HG02852 (cell line): ENCODE results near the gene SYF2.

ENCODE experiments used
- ATAC-seq: cut with Tn5 transposase; IDR thresholded peaks from one replicate; pipeline ENCODE4 v1.9.1; 2021; ENCODE audit warnings: mild to moderate bottlenecking, moderate library complexity; ENCODE audit not compliant: unreplicated experiment

Gene SYF2

DNA sequence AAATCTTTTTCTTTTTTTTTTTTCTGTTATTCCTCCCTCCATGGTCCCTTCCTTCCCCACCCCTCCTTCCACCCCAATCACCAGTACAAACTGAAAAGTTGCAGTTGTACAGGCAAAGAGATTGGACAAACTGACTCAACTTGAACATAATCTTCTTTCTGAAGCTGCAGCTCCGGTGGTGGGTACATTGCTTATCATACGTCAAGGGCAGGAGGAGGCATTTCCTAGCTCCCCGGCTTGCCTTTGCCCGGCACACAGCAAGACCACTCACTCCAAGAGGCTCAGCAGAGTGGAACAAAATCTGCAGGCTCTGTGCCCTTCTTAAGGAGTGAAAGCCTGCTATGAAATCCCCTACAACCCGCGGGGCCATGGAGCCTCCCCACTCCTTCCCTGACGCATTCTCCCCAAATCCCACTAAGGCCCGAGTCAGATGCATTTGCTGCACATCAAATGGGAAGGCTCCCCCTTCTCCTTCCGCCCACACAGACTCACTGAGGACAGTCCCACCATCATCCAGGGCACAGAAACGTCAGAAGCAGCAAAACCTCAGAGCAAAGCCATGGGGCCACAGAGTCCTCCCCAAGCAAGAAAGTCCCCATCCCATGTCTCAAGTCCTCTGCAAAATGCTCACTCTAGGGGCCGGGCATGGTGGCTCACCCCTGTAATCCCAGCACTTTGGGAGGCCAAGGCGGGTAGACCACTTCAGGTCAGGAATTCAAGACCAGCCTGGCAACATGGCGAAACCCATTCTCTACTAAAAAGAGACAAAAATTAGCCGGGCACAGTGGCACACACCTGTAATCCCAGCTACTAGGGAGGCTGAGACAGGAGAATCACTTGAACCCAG lies 45.9 kb downstream of the SYF2 start:
- no peak for ATAC-seq

DNA sequence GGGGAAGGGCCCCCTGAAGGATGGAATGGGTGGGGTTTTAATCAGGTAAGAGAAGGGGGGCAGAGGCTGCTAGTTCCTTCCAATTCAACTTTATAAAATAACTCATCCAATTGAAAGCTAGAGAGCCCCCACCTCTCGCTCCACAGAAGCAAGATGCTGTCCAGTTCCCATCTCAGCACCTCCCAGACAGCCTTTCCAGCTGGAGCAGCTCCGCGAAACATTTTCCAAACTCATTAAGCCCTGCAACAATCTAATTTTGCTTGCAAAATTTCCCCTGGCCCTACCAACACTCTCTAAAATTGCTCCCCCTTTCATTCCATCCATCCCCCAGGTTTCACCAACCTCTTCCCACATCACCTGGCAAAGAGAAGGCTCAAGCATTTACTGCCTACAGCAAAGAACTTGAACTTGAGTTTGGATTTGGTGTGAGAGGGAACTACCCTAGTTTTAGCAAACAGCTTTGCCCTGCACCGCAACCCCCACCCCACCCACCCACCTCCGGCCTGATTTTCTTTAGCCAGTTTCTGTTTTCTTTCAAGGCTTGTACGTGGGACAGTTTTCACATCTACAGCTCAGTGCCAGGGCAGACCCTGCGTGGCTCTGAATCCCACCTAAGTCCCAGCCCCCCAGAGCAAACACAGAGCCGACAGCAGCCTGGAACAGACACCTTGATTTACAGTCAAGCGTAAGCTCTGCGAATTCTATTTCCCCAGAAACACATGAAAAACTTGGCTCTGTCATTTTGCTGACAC lies 46.7 kb downstream of the SYF2 start:
- no peak for ATAC-seq

DNA sequence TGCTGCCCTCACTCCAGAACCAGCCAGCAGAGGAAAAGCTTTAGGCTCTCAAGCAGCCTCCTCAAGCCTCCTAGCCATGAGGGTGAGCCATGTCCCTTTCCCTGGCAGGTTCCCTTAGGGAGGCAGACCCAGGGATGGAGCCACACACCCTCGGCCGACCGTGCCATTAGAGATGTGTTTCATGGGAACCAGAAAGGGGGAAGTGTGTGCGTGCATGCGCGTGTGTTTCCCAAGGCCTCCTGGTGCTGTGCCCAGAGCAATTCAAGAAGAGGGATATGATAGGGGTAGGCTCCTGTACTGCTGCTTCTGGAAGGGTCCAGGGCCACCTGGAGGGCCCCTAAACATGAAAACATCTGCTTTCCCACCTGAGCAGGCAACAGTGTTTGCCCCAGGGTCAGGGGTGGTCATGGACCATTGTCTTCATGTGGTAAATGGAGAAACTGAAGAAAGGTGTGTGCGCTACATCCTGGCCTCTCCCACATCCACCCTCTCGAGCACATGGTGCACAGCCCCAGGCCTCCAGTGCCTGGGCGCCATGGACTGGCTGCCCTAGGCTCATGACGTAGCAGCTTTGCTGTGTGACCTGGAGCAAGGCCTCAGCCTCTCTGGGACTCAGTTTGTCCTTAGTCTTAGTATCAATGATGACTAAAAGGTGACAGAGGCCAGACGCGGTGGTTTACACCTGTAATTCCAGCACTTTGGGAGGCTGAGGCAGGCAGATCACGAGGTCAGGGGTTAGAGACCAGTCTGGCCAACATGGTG lies 48.1 kb downstream of the SYF2 start:
- ATAC-seq, result no peak

DNA sequence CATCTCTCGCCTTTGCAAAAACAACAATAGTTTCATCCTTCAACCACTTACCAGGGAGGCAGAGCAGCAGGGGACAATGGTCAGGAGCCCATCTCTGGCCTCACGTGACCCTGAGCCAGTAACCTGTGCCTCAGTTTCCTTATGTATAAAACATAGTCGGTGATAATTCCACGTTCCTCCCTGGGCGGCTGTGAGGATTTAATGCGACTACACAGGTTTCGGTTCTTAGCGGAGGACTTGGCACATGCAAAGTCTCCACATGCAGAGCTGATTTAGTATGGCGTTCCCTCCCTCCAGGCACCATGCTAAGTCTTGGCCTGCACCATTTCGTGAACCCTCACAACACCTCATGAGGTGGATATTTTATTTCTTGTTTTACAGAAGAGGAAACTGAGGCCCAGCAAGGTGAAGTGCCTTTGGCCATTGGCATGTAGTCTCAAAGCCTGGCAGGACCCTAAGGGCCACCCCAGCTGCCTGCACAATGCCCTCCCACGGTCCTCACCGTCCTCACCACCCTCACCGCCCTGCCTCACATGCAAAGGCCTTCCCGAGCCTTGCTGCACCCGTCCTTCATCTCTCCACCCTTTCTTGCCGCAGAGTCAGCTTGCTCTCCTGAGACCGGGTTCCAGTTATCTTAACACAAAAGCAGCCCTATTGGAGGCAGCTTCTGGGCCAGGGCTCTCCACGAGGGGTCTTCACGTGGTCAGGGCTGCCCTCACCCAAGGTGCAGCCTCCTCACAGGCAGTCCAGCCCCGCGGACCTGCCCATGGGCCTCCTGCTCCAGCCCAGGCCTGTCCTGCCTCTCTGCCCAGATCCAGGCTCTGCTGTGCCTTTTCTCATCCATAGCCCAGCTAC lies 48.9 kb downstream of the SYF2 start:
- no peak for ATAC-seq

DNA sequence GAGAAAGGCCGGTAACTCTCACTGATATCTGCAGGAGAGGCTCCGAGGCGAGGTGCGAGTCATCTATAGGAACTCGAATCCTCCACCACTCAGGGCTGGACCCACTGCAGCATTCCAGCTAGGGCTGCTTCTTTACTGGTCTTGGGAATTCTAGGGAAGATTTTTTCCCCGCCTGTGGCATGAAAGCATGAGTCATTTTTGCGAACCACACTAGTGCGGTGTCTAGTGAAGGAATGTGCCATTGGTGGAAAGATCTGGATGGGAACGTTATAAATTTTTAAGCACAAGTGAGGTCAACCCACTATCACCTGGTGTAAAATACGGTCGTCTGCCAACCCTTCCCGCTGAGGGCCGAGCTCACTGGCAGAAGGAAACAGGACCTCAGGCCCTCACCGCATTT lies 49.7 kb downstream of the SYF2 start:
- ATAC-seq, result no peak

DNA sequence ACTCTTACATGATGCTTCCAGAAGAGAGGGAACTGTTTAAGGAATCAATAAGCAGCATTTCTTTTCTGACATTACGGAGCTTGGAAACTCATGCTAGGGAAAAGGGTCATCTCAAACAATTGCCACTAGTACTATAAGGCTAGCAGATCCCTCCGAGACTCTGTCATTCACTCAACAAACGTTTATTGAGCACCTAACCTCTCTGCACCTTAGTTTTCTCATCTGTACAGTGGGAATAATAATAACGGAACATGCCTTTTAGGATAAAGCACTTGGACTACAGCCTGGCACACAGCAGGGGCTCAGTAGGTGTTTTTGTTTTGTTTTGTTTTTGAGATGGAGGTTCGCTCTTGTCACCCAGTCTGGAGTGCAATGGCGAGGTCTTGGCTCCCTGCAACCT lies 51.3 kb downstream of the SYF2 start:
- ATAC-seq, result no peak

DNA sequence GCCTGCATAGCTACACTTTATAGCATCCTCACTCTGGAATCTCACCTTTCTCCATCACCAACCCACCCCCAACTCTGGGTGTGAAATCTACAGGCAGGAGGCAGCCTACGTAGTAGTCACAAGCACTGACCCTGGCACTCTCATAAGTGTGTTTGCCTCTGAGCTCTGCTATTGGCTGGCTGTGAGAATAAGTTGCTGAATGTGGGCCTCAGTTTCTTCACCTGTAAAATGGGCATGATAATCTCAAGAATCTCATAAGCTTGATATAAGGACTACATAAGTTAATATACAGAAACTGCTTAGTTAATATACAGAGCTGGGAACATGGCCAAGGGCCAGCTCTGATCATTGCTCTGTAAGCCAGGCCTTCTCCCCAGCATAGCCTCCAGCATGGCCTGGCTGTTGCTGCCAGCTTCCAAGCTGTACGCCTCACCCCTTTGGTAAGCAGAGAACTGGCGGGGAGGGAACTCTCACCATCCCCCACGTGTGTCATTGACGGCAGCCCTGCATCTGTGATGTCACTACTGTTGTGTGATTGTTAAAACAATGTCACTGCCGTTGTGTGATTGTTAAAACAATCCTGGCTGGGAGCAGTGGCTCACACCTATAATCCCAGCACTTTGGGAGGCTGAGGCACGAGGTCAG lies 53.3 kb downstream of the SYF2 start:
- no peak for ATAC-seq

DNA sequence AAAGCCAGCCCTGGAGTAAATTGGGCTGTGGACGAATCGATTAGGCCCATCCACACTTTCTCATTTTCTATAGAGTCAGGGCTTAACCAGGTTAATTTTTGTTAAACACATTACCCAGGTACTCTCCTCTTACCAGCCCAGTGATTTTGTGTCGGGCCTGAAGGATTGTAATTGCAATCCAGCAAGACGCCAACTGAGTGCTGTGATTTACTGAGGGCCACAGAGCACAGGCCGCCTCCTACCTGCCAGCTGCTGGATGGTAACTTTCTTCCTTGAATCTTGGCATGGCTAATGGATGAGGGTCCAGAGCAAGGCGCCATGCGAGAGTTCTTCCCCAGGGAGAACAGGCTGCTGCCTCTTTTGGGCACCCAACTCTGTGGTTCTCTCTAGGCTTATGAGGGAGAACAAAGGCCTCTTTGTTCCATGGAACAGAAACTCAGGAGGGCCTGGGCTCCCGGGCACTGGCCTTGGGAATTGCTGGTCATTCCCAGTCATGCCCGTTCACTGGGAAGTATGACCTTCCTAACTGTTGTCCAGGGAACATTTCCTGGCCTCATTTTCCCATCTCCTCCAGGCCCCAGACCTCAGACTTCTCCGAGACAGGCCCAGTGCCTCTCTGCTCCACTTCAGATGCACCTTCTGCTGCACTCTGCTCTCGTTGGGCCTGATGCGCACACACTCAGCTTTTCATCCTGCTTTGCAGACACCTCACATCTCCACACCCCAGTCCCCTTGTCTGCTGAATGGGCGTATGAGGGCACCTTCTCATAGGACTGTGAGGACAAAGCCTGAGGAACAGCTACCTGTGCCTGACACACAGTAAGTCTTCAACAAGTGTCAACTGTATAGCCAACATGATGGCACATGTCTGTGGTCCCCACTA lies 57.3 kb downstream of the SYF2 start:
- no peak for ATAC-seq

DNA sequence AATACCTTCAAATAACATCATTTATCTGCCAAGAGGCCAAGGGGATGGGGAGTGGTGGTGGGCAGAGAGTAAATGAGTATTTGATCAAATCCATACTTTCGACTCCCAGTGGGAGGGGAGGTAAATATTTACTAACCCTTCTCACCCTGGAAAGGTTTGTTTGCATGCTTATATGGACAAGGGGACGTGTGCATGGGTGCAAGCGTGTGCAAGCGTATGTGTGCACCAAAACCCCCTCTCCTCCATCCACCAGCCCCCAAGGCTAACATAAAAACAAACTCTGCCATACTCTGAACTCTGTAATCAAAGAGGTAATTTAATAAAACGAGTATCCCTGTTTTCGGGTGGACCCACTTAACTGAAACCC lies 58.0 kb downstream of the SYF2 start:
- no peak for ATAC-seq

DNA sequence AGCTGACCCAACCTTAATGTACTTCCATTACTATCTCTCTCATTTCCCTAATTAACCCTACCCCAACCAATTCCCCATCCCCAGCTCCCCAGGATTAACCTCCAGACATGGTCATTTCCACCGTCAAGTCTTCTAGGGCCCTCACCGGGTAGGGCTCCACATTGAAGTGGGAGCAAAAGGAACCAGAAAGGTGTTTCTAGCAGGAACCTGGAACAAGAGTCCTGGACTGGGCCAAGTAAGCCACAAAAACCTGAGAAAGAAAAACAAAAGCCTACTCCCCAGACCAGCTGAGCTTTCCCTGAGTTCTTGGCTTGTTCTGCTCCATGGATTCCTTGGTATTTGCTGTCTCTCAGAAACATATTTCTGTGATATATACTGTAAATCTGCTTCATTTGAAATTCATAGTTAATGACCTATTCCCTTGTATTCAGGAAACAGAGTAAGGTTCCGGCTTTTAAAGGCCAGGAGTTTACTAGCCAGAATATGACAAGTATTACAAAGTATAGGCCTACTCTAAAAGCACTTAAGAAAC lies 58.4 kb downstream of the SYF2 start:
- ATAC-seq, result no peak
